Mesothelial cell of epicardium (in vitro differentiated cells): Measurements from ENCODE around the gene NINL. TPM values are rescaled to one million over a fixed set of nuclear protein-coding genes. Genes with fewer than 3 reads are reported as not detected.
"Not testable (repeated sequence)": the region's sequence is repeated elsewhere in the genome, so short reads cannot be mapped to it uniquely, and the experiment has no call there.

Source experiments
- DNase-seq, 2 experiments: peaks; one replicate each; pipeline ENCODE4 v3.0.0; 2021; ENCODE audit warnings: low spot score in 2 of 2; ENCODE audit not compliant: unreplicated experiment in 2 of 2
- H3K27ac Mint-ChIP-seq: 2 replicates; pipeline ENCODE4 v1.8.0; 2021; ENCODE audit warnings: mixed read lengths
- H3K27me3 Mint-ChIP-seq: 2 replicates; pipeline ENCODE4 v1.8.0; 2021; ENCODE audit warnings: low read depth, mixed read lengths
- H3K36me3 Mint-ChIP-seq: 2 replicates; pipeline ENCODE4 v1.8.0; 2021; ENCODE audit warnings: mixed read lengths
- H3K4me1 Mint-ChIP-seq: 2 replicates; pipeline ENCODE4 v1.8.0; 2021; ENCODE audit warnings: mixed read lengths
- H3K4me3 Mint-ChIP-seq: 2 replicates; pipeline ENCODE4 v1.8.0; 2021; ENCODE audit warnings: mild to moderate bottlenecking, moderate library complexity, mixed read lengths
- H3K9me3 Mint-ChIP-seq: 2 replicates; pipeline ENCODE4 v1.8.0; 2021; ENCODE audit warnings: mixed read lengths
- CTCF ChIP-seq: fragments of 200-600 bp; sonication (generic); IDR thresholded peaks from one replicate; pipeline ENCODE4 v1.5.0; 2021; ENCODE audit warnings: antibody characterized with exemption; ENCODE audit not compliant: unreplicated experiment
- total RNA-seq: library from RNA; stranded (reverse); gene quantifications from 3 replicates; pipeline ENCODE4 v1.2.1, GENCODE V29; 2021

The NINL gene
- total RNA-seq, 1 donor from 2014 or later, result 85.9 TPM

- Mint-ChIP-seq H3K4me3 (no peak overlapping the region), H3K4me1 (peaks cover 46% of the 10 kb centered on the region), H3K27ac (no peak overlapping the region), H3K27me3 (no peaks in the 10 kb centered on the region), H3K36me3 (peaks cover 4% of the 10 kb centered on the region), H3K9me3 (no peaks in the 10 kb centered on the region)
- DNase-seq, result no peak
- no peak for TF ChIP-seq CTCF
These were observed 32.4 kb downstream of the NINL start for GRCh38 chr20:25552977-25553376.

GRCh38 chr20:25551413-25552215, 33.7 kb downstream of the NINL start:
- Mint-ChIP-seq H3K9me3 (no peaks in the 10 kb centered on the region), H3K27me3 (no peaks in the 10 kb centered on the region), H3K27ac (peak overlapping the region; percentile 93), H3K36me3 (peaks cover 1% of the 10 kb centered on the region), H3K4me1 (peaks cover 55% of the 10 kb centered on the region), H3K4me3 (no peak overlapping the region)
- TF ChIP-seq CTCF, result no peak
- no peak for DNase-seq

DNA sequence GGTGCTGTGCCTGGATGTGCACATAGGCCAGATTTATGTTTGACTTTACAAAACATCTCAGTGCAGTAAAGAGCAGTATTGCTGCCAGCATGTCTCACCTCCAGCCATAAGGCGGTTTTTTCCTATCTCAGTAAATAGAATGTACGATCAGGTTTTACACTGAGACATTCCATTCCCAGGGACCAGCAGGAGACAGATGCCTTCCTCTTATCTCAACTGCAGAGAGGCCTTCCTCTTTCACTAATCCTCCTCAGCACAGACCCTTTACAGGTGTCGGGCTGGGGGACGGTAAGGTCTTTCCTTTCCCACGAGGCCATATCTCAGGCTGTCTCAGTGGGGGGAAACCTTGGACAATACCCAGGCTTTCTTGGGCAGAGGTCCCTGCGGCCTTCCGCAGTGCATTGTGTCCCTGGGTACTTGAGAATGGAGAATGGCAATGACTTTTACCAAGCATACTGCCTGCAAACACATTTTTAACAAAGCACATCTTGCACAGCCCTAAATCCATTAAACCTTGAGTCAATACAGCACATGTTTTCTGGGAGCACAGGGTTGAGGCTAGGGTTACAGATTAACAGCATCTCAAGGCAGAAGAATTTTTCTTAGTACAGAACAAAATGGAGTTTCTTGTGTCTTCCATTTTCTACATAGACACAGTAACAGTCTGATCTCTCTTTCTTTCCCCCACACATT, 34.5 kb downstream of the NINL start:
- Mint-ChIP-seq H3K4me1 (peaks cover 63% of the 10 kb centered on the region), H3K27ac (peak overlapping the region; percentile 93)
- H3K36me3 Mint-ChIP-seq, H3K4me3 Mint-ChIP-seq, H3K27me3 Mint-ChIP-seq, DNase-seq, H3K9me3 Mint-ChIP-seq: not testable (repeated sequence)

DNA sequence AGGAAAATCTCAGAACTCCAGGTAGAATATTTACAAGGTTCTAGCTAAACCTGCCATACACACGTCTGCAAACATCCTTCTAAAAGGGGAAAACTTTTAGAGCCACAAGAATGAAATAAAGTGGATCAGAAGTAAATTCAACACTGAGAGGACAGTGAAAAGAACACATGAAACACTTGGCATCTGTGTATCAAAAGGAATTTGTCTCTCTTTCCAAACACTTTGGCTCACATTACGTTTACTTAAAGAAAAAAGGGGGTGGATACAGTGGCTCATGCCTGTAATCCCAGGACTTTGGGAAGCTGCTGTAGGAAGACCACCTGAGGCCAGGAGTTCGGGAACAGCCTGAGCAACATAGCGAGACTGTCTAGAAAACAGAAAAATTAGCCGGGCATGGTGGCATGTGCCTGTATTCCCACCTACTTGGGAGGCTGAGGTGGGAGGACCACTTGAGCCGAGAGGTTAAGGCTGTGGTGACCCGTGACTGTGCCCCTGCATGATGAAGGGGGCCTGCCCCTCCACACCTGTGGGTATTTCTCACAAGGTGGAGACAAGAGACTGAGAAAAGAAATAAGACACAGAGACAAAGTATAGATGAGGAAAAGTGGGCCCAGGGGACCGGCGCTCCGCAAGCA, 35.4 kb downstream of the NINL start:
- no peak for DNase-seq
- H3K4me3 Mint-ChIP-seq, result no peak overlapping the region
- TF ChIP-seq CTCF, result no peak
- no peaks in the 10 kb centered on the region for H3K36me3 Mint-ChIP-seq
- H3K9me3 Mint-ChIP-seq, result no peaks in the 10 kb centered on the region
- peak overlapping the region; percentile 93 for H3K27ac Mint-ChIP-seq
- no peaks in the 10 kb centered on the region for H3K27me3 Mint-ChIP-seq
- peaks cover 72% of the 10 kb centered on the region for H3K4me1 Mint-ChIP-seq

GRCh38 chr20:25549172-25549773, 36.1 kb downstream of the NINL start:
- Mint-ChIP-seq H3K4me1 (peaks cover 78% of the 10 kb centered on the region), H3K36me3 (no peaks in the 10 kb centered on the region), H3K27ac (peak overlapping the region; percentile 93), H3K27me3 (no peaks in the 10 kb centered on the region), H3K4me3 (no peak overlapping the region), H3K9me3 (no peaks in the 10 kb centered on the region)
- no peak for DNase-seq
- no peak for TF ChIP-seq CTCF

- H3K4me3 Mint-ChIP-seq, result no peak overlapping the region
- no peaks in the 10 kb centered on the region for H3K36me3 Mint-ChIP-seq
- H3K9me3 Mint-ChIP-seq, result no peaks in the 10 kb centered on the region
- H3K4me1 Mint-ChIP-seq, result peaks cover 77% of the 10 kb centered on the region
- TF ChIP-seq CTCF, result no peak
- no peak overlapping the region for H3K27ac Mint-ChIP-seq
- no peaks in the 10 kb centered on the region for H3K27me3 Mint-ChIP-seq
- DNase-seq, result no peak
These were observed 36.7 kb downstream of the NINL start for GRCh38 chr20:25548613-25549086.
